Keratinocyte (primary cell): ENCODE measurements around the gene PJA1.

Source experiments
- EZH2 ChIP-seq: IDR thresholded peaks from one replicate; pipeline ENCODE4 v1.6.1; 2012; ENCODE audit warnings: inconsistent platforms, mild to moderate bottlenecking, low read length, moderate library complexity
- TF ChIP-seq, protein P1 (sequence below), 3 experiments: IDR thresholded peaks in 1 of 3; conservative IDR thresholded peaks in 1 of 3; optimal IDR thresholded peaks in 1 of 3; 2 replicates in 2 of 3; 3 replicates in 1 of 3; pipeline versions ENCODE3 to v1.5.1; 2011; ENCODE audit warnings: low read length in 3 of 3, mild to moderate bottlenecking in 3 of 3, moderate library complexity in 2 of 3, control low read depth in 1 of 3, inconsistent platforms in 1 of 3; ENCODE audit not compliant: insufficient read depth in 2 of 3; ENCODE audit errors: extremely low read depth in 1 of 3

DNA sequence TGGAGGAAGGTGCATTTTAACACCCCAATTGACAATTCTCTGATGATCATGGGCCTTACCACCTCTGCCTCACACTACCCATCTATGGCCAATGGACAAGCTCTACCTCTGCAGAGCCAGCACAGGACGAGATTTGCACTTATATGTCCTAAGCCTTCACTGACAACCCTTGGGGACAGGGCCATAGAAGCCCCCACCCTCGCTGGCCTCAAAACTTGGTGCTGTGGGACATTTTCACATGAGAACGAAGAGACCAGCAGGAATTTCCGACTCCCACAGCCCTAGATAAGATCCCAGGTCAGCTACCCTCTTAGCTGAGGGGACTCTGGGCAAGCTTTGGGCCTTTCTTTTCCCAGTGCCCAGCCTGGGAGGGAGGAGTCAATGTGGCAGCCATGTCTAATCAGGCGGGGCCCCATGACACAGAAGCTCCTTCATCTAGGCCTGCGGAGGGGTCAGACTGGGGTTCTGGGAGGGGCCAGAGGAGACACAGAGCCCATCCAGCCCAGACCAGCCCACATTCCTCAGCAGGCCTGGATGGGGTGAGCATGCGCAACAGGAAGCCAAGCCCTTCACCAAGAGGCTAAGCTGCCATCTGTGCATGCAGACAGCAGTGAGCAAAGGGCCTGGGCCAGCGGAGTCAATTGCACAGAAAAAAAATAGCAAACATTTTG, 12.1 kb downstream of the PJA1 start:
- TF ChIP-seq, protein P1, sequence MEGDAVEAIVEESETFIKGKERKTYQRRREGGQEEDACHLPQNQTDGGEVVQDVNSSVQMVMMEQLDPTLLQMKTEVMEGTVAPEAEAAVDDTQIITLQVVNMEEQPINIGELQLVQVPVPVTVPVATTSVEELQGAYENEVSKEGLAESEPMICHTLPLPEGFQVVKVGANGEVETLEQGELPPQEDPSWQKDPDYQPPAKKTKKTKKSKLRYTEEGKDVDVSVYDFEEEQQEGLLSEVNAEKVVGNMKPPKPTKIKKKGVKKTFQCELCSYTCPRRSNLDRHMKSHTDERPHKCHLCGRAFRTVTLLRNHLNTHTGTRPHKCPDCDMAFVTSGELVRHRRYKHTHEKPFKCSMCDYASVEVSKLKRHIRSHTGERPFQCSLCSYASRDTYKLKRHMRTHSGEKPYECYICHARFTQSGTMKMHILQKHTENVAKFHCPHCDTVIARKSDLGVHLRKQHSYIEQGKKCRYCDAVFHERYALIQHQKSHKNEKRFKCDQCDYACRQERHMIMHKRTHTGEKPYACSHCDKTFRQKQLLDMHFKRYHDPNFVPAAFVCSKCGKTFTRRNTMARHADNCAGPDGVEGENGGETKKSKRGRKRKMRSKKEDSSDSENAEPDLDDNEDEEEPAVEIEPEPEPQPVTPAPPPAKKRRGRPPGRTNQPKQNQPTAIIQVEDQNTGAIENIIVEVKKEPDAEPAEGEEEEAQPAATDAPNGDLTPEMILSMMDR (optimal IDR thresholded peaks at IDR 0.05 in 1 of 3, IDR thresholded peaks at IDR 0.05 in 1 of 3, conservative IDR thresholded peaks at IDR 0.05 in 1 of 3; ENCODE audit: extremely low read depth in 1 of 3, insufficient read depth in 2 of 3, low read length in 3 of 3) = no peak
- no peak for TF ChIP-seq EZH2
